Neural crest cell (in vitro differentiated cells): ENCODE results near the gene TMEM59L. TPM values are rescaled to one million over a fixed set of nuclear protein-coding genes. Genes with fewer than 3 reads are reported as not detected.

Source experiments
- DNase-seq: peaks from one replicate; pipeline ENCODE4 v3.0.0; 2021; ENCODE audit warnings: low read depth, mixed read lengths, low spot score
- H3K27ac Mint-ChIP-seq: one replicate; pipeline ENCODE4 v1.8.0; 2021; ENCODE audit warnings: mild to moderate bottlenecking, mixed read lengths; ENCODE audit not compliant: unreplicated experiment
- H3K27me3 Mint-ChIP-seq: 2 replicates; pipeline ENCODE4 v1.8.0; 2021; ENCODE audit warnings: low read depth, mild to moderate bottlenecking, mixed read lengths
- H3K36me3 Mint-ChIP-seq: 2 replicates; pipeline ENCODE4 v1.8.0; 2021; ENCODE audit warnings: low read depth, mild to moderate bottlenecking, mixed read lengths
- H3K4me1 Mint-ChIP-seq: 2 replicates; pipeline ENCODE4 v1.8.0; 2021; ENCODE audit warnings: mixed read lengths
- H3K4me3 Mint-ChIP-seq: one replicate; pipeline ENCODE4 v1.8.0; 2021; ENCODE audit warnings: mild to moderate bottlenecking, mixed read lengths
- H3K9me3 Mint-ChIP-seq: 2 replicates; pipeline ENCODE4 v1.8.0; 2021; ENCODE audit warnings: mixed read lengths
- CTCF ChIP-seq: fragments of 200-600 bp; sonication (generic); conservative IDR thresholded peaks from 2 replicates; pipeline ENCODE4 v1.5.0; 2021; ENCODE audit warnings: antibody characterized with exemption, mild to moderate bottlenecking
- total RNA-seq: library from RNA; stranded (reverse); gene quantifications from 2 replicates; pipeline ENCODE4 v1.2.1, GENCODE V29; 2021

TMEM59L gene
- total RNA-seq, 1 donor from 2014 or later, result 6.4 TPM

- DNase-seq, result no peak
- Mint-ChIP-seq H3K36me3 (no peaks in the 10 kb centered on the region), H3K4me1 (no peaks in the 10 kb centered on the region), H3K4me3 (no peak overlapping the region), H3K27ac (peak overlapping the region; percentile 60), H3K27me3 (no peaks in the 10 kb centered on the region), H3K9me3 (no peaks in the 10 kb centered on the region)
- TF ChIP-seq CTCF, result no peak
Observed at GRCh38 chr19:18669883-18670282, 57.2 kb downstream of the TMEM59L start.

- no peaks in the 10 kb centered on the region for H3K9me3 Mint-ChIP-seq
- no peaks in the 10 kb centered on the region for H3K36me3 Mint-ChIP-seq
- no peak for DNase-seq
- no peak overlapping the region for H3K27ac Mint-ChIP-seq
- H3K4me3 Mint-ChIP-seq, result no peak overlapping the region
- H3K4me1 Mint-ChIP-seq, result no peaks in the 10 kb centered on the region
- TF ChIP-seq CTCF, result no peak
- H3K27me3 Mint-ChIP-seq, result no peaks in the 10 kb centered on the region
Observed at GRCh38 chr19:18670312-18670711, 57.6 kb downstream of the TMEM59L start.

Other genes with a start within 250 kb of the TMEM59L start
- 1.2 TPM in 2 replicates for gene GDF15, start 226.7 kb upstream of the TMEM59L start, total RNA-seq
- not detected in 2 replicates for gene LRRC25, start 215.2 kb upstream of the TMEM59L start, total RNA-seq
- gene SSBP4, start 193.5 kb upstream of the TMEM59L start, total RNA-seq, result 68.0 and 71.8 TPM in 2 replicates
- gene ISYNA1, start 174.7 kb upstream of the TMEM59L start, total RNA-seq, result 251 and 254 TPM in 2 replicates
- 11.1 and 14.2 TPM in 2 replicates for gene ELL, start 90.8 kb upstream of the TMEM59L start, total RNA-seq
- gene FKBP8, start 69.3 kb upstream of the TMEM59L start, total RNA-seq, result 173 and 175 TPM in 2 replicates
- 88.5 and 91.7 TPM in 2 replicates for gene KXD1, start 55.0 kb upstream of the TMEM59L start, total RNA-seq
- gene UBA52, start 41.0 kb upstream of the TMEM59L start, total RNA-seq, result 1,081 and 1,137 TPM in 2 replicates
- gene REX1BD, start 24.1 kb upstream of the TMEM59L start, total RNA-seq, result 71.8 and 71.9 TPM in 2 replicates
- 0.68 and 1.5 TPM in 2 replicates for gene CRLF1, start 6.1 kb upstream of the TMEM59L start, total RNA-seq
- gene KLHL26, start 24.2 kb downstream of the TMEM59L start, total RNA-seq, result 11.1 and 12.3 TPM in 2 replicates
- 24.1 and 25.2 TPM in 2 replicates for gene CRTC1, start 70.8 kb downstream of the TMEM59L start, total RNA-seq
- gene COMP, start 178.4 kb downstream of the TMEM59L start, total RNA-seq, result not detected in 2 replicates
- 73.1 and 76.5 TPM in 2 replicates for gene UPF1, start 219.1 kb downstream of the TMEM59L start, total RNA-seq